ENCODE measurements around the gene SRGAP3.

DNA sequence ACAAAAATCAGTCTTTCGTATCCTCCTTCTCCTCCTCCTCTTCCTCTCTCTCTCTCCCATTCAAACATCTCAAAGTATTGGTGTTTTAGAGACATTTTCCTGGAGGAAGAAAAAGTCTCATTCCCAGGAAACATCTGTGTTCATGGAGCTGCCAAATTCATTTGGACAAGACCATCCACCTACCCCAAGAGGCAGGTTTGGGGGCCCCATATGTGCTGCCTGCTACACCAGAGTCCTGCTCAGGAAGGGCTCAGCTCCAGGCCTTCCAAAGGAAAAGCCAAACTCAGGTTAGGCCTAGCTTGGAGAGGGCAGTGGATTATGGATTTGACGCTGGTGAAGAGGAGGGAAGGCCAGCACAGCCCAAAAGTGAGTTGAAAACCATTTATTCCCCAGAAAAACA, 131.2 kb downstream of the SRGAP3 start:
- TF ChIP-seq CTCF (IDR thresholded peaks at IDR 0.05) (no peak), POLR2A (IDR thresholded peaks at IDR 0.05) (no peak)

All from uterus (tissue), 2 donors.